Activated naive CD4-positive, alpha-beta T cell treated with anti-CD3 and anti-CD28 coated beads for 36 hours (primary cell): Measurements from ENCODE around the gene ADIG. TPM values are rescaled to one million over a fixed set of nuclear protein-coding genes. Genes with fewer than 3 reads are reported as not detected.

Source experiments
- CTCF ChIA-PET: fragments of 350-600 bp; sonication (Branson Sonifier 250); formaldehyde crosslinking; loops from one replicate; lab custom pipeline; 2021; ENCODE audit warnings: antibody characterized with exemption; lab: Charles Lee
- DNase-seq: peaks from one replicate; pipeline ENCODE4 v3.0.0-alpha.2; 2020
- H3K27ac Mint-ChIP-seq: one replicate; pipeline ENCODE4 v1.8.0; 2021; ENCODE audit warnings: mild to moderate bottlenecking, mixed read lengths
- H3K27me3 Mint-ChIP-seq: one replicate; pipeline ENCODE4 v1.8.0; 2021; ENCODE audit warnings: low read depth, mixed read lengths
- H3K36me3 Mint-ChIP-seq: one replicate; pipeline ENCODE4 v1.8.0; 2021; ENCODE audit warnings: low read depth, mixed read lengths
- H3K4me1 Mint-ChIP-seq: one replicate; pipeline ENCODE4 v1.8.0; 2021; ENCODE audit warnings: low read depth, mixed read lengths
- H3K4me3 Mint-ChIP-seq: one replicate; pipeline ENCODE4 v1.8.0; 2021; ENCODE audit warnings: mild to moderate bottlenecking, moderate library complexity, mixed read lengths
- H3K9me3 Mint-ChIP-seq: one replicate; pipeline ENCODE4 v1.8.0; 2021; ENCODE audit warnings: mixed read lengths
- intact Hi-C: fragments of 100-400 bp; cut with micrococcal nuclease; formaldehyde crosslinking; loops from one replicate; pipeline ENCODE4 v1.15.1; 2023
- total RNA-seq, 2 experiments: library from RNA; stranded (reverse); gene quantifications; one replicate each; pipeline ENCODE4 v1.2.3, GENCODE V29; 2021

The ADIG gene
- total RNA-seq, result not detected

DNA sequence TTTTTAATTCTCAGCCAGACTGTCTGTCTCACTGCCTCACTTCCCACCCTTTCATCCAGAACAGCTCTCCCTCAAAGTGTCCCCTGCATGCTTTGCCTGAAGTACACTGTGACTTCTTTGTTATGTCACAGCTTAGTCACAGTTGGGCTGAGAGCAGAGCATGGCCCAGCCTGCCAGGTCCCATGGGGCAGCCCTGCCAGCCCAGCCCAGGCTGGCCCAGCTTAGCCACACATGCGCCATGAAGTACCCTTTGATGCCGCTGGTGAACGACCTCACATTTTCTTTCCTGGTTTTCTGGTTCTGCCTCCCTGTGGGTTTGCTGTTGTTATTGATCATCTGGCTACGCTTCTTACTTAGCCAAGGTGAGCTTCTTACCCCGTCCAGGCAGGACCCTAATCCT is at the start of gene ADIG:
Gene ADIG, plus strand, starts transcription at position 185 of the 400 bp plus-strand sequence. Its CDS starts 54 bp downstream, at position 239.
- H3K27me3 Mint-ChIP-seq, result no peaks in the 10 kb centered on the region
- H3K9me3 Mint-ChIP-seq, result no peaks in the 10 kb centered on the region
- no peaks in the 10 kb centered on the region for H3K36me3 Mint-ChIP-seq
- no peaks in the 10 kb centered on the region for H3K4me1 Mint-ChIP-seq
- H3K4me3 Mint-ChIP-seq, result no peak within 1 kb of the TSS
- intact Hi-C loops, result no loop called here
- no peak within 1 kb of the TSS for H3K27ac Mint-ChIP-seq
- CTCF ChIA-PET, result interaction anchor here (1.1 kb wide), 1 partner anchor 18 kb away, joined by 3 read pairs; no protein-coding TSS in a partner anchor
- no peak for DNase-seq

DNA sequence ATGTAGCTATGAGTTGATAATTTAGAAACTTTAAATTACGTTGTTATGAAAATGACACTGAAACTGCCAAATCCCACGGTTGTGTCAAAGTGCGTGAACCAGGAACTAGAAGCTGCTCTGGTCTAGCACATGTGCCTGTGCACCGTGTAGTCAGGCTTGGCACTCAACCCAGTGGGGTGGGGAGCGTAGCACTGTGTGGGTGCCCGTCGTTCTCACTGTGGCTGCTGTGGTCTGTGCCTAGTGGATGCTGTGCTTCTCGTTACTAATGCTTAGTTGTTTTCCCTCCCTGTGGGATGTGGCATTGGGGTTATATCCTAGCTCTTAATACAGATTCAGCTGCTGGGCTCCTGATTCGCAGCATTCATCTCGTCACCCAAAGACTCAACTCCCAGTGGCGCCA is 46.2 kb upstream of the ADIG start:
- Mint-ChIP-seq H3K4me3 (no peak overlapping the region), H3K9me3 (no peaks in the 10 kb centered on the region), H3K27ac (no peak overlapping the region), H3K27me3 (no peaks in the 10 kb centered on the region), H3K36me3 (peaks cover 22% of the 10 kb centered on the region), H3K4me1 (no peaks in the 10 kb centered on the region)
- intact Hi-C loops, result no loop called here
- DNase-seq, result no peak
- CTCF ChIA-PET, result no interaction called here

DNA sequence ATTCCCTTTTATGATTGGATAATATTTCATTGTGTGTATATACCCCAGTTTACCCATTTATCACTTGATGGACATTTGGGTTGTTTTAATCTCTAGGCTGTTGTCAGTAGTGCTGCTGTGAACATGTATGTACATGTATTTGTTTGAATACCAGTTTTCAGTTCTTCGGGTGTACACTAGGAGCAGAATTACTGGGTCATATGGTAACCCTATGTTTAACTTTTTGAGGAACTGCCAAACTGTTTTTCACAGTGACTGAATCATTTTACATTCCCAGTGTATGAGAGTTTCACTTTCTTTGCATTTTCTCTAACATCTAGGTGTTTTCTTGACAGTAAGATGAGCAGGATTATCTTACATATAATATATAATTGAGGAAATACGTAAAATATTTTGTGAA is 44.7 kb upstream of the ADIG start:
- Mint-ChIP-seq H3K36me3 (peaks cover 22% of the 10 kb centered on the region), H3K4me1 (no peaks in the 10 kb centered on the region), H3K27me3 (no peaks in the 10 kb centered on the region), H3K27ac (peak overlapping the region; percentile 2), H3K9me3 (no peaks in the 10 kb centered on the region), H3K4me3 (no peak overlapping the region)
- intact Hi-C loops, result no loop called here
- no peak for DNase-seq
- CTCF ChIA-PET, result no interaction called here

DNA sequence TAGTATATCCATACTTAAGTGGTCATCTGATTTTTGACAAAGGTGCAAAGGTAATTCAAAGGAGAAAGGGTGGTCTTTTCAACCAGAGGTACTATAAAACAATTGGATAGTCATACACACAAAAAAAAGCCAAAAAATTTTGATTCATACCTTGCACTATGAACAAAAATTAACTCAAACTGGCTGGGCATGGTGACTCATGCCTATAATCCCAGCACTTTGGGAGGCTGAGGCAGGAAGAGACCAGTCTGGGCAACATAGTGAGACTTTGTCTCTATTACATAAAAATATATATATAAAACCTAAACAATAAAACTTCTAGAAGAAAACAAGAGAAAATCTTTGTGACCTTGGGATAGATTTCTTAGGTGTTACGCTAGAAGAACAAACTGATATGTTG is 43.8 kb upstream of the ADIG start:
- no peaks in the 10 kb centered on the region for H3K4me1 Mint-ChIP-seq
- H3K4me3 Mint-ChIP-seq, result no peak overlapping the region
- H3K27ac Mint-ChIP-seq, result no peak overlapping the region
- CTCF ChIA-PET, result no interaction called here
- H3K27me3 Mint-ChIP-seq, result no peaks in the 10 kb centered on the region
- intact Hi-C loops, result no loop called here
- no peak for DNase-seq
- H3K9me3 Mint-ChIP-seq, result no peaks in the 10 kb centered on the region
- peaks cover 25% of the 10 kb centered on the region for H3K36me3 Mint-ChIP-seq

DNA sequence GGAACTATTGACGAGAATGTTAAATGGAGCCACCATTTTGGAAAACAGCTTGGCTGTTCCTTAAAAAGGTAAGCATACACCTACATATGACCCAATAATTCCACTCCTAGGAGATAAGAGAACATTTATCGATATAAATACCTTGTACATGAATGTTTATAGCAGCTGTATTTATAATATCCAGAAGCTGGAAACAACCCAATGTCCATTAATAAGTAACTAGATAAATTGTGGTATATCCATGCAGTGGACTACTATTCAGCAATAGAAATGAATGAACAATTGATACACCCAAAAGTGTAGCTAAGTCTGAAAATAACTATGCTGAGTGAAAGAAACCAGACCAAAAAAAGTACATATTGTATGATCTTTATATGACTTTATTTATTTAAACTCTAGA is 42.2 kb upstream of the ADIG start:
- no peak overlapping the region for H3K4me3 Mint-ChIP-seq
- no peaks in the 10 kb centered on the region for H3K27me3 Mint-ChIP-seq
- no peak overlapping the region for H3K27ac Mint-ChIP-seq
- DNase-seq, result no peak
- intact Hi-C loops, result no loop called here
- no peaks in the 10 kb centered on the region for H3K9me3 Mint-ChIP-seq
- CTCF ChIA-PET, result interaction anchor here (0.6 to 1.7 kb wide), 2 partner anchors 12 to 25 kb away, joined by 3 to 4 read pairs; no protein-coding TSS in a partner anchor
- H3K36me3 Mint-ChIP-seq, result peaks cover 30% of the 10 kb centered on the region
- H3K4me1 Mint-ChIP-seq, result no peaks in the 10 kb centered on the region

DNA sequence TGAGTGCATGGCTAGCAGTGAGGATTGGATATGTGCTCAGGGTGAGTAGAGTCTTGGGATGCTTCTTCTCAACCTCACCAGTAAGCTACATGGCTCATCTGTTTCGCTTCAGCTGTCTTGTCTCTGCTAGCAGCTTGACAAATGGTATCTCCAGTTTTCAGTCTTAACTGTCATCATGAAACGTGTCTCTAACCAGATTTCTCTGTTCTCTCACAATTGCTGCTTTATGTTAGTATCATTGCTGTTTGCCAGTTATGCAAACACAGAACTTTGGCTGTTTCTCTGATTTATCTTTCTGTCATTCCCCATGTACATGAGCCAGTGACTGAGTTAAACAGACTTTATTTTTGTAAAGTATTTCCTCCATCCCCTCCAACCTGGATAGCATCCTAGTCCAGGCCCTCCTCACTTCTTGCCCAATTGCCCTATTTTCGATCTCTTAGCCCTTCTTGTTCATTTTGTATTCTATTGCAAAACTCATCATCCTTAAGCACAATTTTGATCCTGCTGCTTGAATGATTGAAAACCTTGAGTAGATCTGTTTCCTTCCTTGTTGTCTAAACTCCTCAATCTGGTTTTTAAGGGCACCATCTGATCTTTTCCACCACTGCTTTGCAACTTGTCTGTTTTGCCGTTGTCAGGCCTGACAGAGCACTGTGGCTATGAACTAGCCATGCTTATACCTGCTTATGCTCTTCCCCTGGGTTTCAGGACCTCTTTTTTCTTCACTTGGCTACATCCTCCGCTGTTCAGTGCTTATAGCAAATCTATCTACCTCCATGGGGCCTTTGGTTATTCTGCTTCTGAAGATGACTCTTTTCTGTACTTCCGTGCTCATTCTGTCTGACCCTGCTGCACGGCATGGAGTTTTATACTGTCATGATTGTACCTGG is 37.7 kb upstream of the ADIG start:
- intact Hi-C loops, result no loop called here
- Mint-ChIP-seq H3K4me3 (no peak overlapping the region), H3K27ac (no peak overlapping the region), H3K4me1 (peaks cover 9% of the 10 kb centered on the region), H3K9me3 (no peaks in the 10 kb centered on the region), H3K36me3 (peaks cover 26% of the 10 kb centered on the region), H3K27me3 (no peaks in the 10 kb centered on the region)
- DNase-seq, result no peak
- CTCF ChIA-PET, result no interaction called here

DNA sequence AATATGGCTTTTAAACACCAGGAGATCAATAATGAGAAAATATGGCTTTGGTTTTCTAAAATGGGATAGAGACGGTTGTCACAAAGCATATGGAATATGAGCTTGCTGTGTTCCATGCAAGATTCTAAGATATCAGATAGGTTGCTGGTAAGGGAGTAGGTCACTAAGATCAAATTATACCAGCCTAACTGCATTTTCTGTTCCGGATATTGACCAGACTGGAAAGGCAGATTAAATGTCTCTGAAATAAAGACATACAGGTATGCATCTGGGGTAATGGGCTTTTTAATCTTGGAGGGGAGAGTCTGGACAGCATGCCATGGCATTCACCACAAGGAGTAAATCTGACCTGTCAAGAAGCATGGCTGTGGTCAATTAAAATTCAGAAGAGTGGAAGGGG is 35.2 kb upstream of the ADIG start:
- Mint-ChIP-seq H3K36me3 (peaks cover 28% of the 10 kb centered on the region), H3K4me1 (peaks cover 9% of the 10 kb centered on the region), H3K4me3 (no peak overlapping the region), H3K27me3 (no peaks in the 10 kb centered on the region), H3K9me3 (no peaks in the 10 kb centered on the region), H3K27ac (no peak overlapping the region)
- intact Hi-C loops, result no loop called here
- CTCF ChIA-PET, result no interaction called here
- DNase-seq, result no peak

DNA sequence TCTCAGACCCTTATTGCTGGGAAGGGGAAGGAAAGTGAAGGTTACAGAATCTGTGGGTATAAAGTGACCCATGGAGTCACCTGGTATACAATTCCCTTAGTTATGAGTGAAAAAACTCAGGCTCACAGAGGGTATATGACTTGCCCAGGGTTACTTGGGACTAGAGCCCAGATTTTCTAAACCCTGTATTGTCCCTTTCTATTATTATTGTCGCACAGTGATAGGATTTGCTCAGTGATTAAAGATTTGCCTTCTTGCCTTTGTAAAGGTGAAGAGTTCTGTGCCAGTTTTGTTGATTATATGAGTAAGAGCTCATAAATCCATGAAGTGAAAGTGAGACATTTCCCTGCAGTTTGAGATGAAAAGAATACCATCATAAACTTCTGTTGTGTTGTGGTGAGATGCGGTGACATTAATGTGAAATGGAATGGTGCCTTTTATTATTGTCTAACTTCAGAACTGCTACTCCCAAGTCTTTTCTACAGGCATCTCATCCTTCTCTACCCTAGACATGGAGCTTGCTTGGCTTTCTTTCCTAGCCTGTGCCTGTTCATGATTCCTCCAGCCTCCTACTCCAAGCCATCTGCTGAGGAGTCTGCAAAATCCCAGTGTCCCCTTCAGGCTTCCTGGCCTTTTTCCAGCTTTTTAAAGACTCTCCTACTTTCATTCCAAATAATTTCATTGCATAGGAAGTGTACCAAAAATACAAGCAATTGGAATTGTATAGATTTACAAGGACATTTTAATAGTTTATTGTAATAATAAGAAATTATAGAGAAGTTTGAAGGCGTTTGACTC is 33.5 kb upstream of the ADIG start:
- Mint-ChIP-seq H3K27ac (no peak overlapping the region), H3K4me1 (peaks cover 9% of the 10 kb centered on the region), H3K36me3 (peaks cover 24% of the 10 kb centered on the region), H3K9me3 (no peaks in the 10 kb centered on the region), H3K4me3 (no peak overlapping the region), H3K27me3 (no peaks in the 10 kb centered on the region)
- CTCF ChIA-PET, result no interaction called here
- intact Hi-C loops, result no loop called here
- no peak for DNase-seq

DNA sequence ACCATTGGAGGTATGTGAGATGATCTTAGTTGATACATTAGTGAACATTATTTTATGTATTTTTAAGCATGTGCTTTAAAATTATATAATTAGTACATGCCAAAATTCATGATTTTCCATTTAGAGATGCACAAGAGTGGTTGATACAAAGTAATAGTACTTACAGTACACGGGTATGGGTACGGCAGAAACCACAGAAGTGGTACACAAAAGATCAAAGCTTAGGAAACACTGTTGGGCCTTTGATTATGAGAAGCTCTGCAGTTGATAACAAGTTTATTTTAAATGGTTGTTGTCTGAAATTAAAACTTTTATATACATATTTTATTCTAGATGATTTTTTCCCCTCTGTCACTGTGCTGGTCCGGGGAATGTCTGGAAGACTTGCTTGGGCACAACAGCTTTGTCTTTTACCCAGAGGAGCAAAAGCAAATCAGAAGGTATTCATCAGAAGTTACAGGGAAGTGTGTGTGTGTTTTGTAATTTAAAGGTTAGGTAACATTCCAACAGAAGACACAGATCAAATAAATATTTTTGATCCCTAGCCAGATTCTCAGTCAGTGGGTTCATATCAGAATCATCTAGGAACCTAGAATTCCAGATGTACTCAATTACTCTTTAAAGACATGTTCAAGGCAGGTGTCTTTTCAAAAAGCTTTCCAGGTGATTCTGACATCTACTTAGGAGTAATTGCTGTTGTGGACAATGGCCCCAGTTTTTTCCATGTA is 32.5 kb upstream of the ADIG start:
- H3K9me3 Mint-ChIP-seq, result no peaks in the 10 kb centered on the region
- H3K4me3 Mint-ChIP-seq, result no peak overlapping the region
- CTCF ChIA-PET, result interaction anchor here (0.6 kb wide), 1 partner anchor 202 kb away, joined by 3 read pairs; no protein-coding TSS in a partner anchor
- DNase-seq, result no peak
- peaks cover 20% of the 10 kb centered on the region for H3K36me3 Mint-ChIP-seq
- no peak overlapping the region for H3K27ac Mint-ChIP-seq
- intact Hi-C loops, result no loop called here
- H3K4me1 Mint-ChIP-seq, result peaks cover 9% of the 10 kb centered on the region
- no peaks in the 10 kb centered on the region for H3K27me3 Mint-ChIP-seq

DNA sequence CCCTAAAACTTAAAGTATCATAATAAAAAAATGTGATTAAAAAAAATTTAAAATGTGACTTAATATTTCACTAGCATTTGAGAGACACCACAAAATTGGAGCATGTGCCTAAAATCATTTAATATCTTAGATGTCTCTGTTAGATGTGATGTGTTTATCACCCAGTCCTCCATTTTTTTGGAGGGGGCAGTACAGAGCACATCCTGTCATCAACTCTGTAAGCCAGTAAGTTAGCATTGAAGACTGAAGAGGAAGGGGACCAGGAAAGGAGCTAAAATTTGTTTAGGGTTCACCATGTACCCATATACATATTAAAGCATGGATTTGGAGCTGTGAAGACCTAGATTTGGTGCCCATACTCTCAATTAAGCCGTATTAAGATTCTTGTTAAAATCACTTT is 30.7 kb upstream of the ADIG start:
- Mint-ChIP-seq H3K4me3 (no peak overlapping the region), H3K4me1 (peaks cover 9% of the 10 kb centered on the region), H3K9me3 (no peaks in the 10 kb centered on the region), H3K27ac (no peak overlapping the region), H3K36me3 (peaks cover 29% of the 10 kb centered on the region), H3K27me3 (no peaks in the 10 kb centered on the region)
- intact Hi-C loops, result no loop called here
- DNase-seq, result peak; percentile 8
- CTCF ChIA-PET, result interaction anchor here (0.8 kb wide), 1 partner anchor 11 kb away, joined by 4 read pairs; no protein-coding TSS in a partner anchor

DNA sequence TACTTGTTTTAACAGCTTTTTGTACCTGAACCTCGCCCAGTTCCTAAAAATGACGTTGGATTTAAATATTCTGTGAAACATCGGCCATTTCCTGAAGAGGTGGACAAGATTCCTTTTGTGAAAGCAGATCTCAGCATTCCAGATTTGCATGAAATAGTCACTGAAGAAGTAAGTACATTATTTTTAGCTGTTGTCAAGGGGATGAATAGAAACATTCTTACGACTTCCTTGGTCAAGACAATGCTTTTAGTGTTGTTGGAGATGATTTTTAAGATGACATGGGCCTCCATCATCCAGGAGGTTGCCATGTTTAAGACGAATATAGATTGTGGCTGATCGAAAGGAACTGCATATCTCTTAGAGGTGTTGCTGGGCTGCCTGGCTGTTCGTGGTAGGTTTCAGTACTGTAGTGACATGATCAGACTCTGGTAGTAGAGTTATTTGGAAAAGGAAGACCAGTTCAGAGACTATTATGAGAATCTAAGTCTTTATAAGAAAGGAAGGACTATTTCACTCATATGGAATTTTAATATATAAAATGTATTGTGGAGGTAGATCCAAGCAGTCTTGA is 29.9 kb upstream of the ADIG start:
- H3K4me3 Mint-ChIP-seq, result no peak overlapping the region
- H3K9me3 Mint-ChIP-seq, result no peaks in the 10 kb centered on the region
- CTCF ChIA-PET, result no interaction called here
- H3K27ac Mint-ChIP-seq, result no peak overlapping the region
- intact Hi-C loops, result no loop called here
- H3K27me3 Mint-ChIP-seq, result no peaks in the 10 kb centered on the region
- no peak for DNase-seq
- peaks cover 9% of the 10 kb centered on the region for H3K4me1 Mint-ChIP-seq
- peaks cover 22% of the 10 kb centered on the region for H3K36me3 Mint-ChIP-seq

DNA sequence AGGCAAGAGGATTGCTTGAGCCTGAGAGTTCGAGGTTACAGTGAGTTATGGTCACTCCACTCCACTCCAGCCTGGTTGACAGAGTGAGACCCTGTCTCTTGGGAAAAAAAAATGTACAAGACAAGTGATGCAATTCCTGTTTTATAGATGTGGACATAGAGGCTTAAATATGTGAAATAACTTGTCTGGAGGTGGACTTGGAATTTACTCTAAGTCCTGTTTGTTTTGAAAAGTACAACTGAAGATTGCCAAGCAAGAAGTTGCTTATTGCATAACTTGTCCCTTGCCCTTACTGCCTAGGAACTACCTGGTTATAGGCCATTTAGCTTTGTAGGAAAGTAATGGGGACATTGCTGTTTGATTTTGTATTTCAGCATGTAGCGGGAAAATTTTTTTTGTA is 26.0 kb upstream of the ADIG start:
- H3K27ac Mint-ChIP-seq, result no peak overlapping the region
- no peaks in the 10 kb centered on the region for H3K4me1 Mint-ChIP-seq
- no peaks in the 10 kb centered on the region for H3K9me3 Mint-ChIP-seq
- no peaks in the 10 kb centered on the region for H3K27me3 Mint-ChIP-seq
- intact Hi-C loops, result no loop called here
- no peak overlapping the region for H3K4me3 Mint-ChIP-seq
- no peak for DNase-seq
- H3K36me3 Mint-ChIP-seq, result peaks cover 23% of the 10 kb centered on the region
- CTCF ChIA-PET, result no interaction called here
